GM12864 (cell line): ENCODE results near the gene SLC39A10.
"Not testable (repeated sequence)": the region's sequence is repeated elsewhere in the genome, so short reads cannot be mapped to it uniquely, and the experiment has no call there.

ENCODE experiments used
- DNase-seq: peaks from one replicate; pipeline ENCODE4 v3.0.0-alpha.2; 2011; ENCODE audit warnings: low read depth
- H3K4me3 ChIP-seq: 2 replicates; pipeline ENCODE4 v1.5.1; 2011; ENCODE audit warnings: mild to moderate bottlenecking, low read depth, low read length, control low read depth
- TF ChIP-seq, protein P1 (sequence below): IDR thresholded peaks from 2 replicates; pipeline ENCODE4 v1.5.1; 2011; ENCODE audit warnings: low read depth, mild to moderate bottlenecking, moderate library complexity, low read length, control low read depth, inconsistent platforms; ENCODE audit errors: missing control alignments

The SLC39A10 gene

DNA sequence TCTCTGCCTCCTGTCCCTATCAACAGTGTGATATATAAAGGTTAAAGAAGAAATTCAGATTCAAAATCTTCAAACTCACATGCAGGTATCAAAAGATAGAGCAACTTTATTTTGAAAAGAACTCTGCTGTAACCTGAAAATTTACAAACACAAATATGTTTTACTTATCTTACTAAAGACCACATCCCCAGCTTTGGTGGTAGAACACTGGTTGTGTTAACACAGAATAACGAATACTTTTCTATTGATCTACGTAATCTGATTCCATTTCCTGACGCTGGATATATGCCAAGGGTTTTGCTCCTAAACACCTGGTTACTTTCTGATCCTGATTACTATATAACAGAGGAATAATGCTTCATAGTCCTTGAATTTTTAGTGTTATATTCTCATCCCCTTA is 23.1 kb upstream of the SLC39A10 start:
- DNase-seq, result no peak
- H3K4me3 ChIP-seq, result no peak overlapping the region
- TF ChIP-seq, protein P1, sequence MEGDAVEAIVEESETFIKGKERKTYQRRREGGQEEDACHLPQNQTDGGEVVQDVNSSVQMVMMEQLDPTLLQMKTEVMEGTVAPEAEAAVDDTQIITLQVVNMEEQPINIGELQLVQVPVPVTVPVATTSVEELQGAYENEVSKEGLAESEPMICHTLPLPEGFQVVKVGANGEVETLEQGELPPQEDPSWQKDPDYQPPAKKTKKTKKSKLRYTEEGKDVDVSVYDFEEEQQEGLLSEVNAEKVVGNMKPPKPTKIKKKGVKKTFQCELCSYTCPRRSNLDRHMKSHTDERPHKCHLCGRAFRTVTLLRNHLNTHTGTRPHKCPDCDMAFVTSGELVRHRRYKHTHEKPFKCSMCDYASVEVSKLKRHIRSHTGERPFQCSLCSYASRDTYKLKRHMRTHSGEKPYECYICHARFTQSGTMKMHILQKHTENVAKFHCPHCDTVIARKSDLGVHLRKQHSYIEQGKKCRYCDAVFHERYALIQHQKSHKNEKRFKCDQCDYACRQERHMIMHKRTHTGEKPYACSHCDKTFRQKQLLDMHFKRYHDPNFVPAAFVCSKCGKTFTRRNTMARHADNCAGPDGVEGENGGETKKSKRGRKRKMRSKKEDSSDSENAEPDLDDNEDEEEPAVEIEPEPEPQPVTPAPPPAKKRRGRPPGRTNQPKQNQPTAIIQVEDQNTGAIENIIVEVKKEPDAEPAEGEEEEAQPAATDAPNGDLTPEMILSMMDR, result no peak

DNA sequence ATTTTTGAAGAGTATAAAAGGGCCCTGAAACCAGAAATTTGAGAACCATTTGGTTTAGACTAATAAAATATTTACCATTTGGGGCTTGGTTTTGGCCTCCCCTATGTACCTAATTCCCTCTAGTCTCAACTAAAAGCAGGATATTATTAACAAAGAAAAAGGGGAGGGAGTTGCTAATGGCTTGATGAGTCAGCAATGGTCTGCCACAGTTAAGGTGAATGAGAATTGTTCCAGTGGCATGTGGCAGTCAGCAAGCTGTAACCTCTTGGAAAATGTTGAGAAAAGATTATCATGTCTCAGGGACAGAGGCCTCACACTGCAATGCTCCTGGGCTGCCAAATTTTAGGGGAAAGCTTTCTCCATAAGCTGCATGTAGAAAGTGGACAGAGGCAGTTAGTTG is 20.1 kb upstream of the SLC39A10 start:
- TF ChIP-seq, protein P1, result no peak
- no peak for DNase-seq
- no peak overlapping the region for H3K4me3 ChIP-seq

DNA sequence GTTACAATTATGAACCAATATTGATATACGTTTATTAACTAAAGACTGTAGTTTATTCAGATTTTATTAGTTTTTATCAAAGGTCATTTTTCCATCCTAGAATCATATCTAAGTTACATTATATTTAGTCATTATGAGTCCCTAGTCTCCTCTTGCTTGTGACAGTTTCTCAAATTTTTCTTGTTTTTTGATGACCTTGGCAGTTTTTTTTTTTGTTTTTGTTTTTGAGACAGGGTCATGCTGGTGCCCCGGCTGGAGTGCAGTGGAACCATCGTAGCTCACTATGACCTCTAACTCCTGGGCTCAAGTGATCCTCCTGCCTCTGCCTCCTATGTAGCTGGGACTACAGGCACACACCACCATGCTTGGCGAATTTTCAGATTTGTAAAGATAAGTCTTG is 18.3 kb upstream of the SLC39A10 start:
- no peak for DNase-seq
- TF ChIP-seq, protein P1, result no peak
- no peak overlapping the region for H3K4me3 ChIP-seq

DNA sequence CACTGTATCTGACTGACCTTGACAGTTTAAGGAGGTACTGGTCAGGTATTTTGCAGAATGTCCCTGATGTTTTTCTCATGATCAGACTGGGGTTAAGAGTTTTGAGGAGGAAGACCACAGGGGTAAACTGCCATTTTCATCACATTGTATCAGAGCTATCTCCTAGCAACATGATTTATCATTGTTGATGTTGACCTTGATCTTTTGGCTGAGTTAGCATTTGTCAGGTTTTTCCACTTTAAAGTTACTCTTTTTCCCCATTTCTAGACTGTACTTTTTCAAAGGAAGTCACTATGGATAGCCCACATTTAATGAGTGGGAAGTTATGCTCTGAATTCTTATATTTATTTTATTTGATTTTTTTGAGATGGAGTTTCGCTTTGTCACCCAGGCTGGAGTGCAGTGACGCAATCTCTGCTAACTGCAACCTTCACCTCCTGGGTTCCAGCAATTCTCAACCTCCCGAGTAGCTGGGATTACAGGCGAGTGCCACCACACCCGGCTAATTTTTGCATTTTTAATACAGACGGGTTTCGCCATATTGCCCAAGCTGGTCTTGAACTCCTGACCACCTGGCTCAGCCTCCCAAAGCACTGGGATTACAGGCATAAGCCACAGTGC is 17.7 kb upstream of the SLC39A10 start:
- TF ChIP-seq, protein P1, result no peak
- no peak overlapping the region for H3K4me3 ChIP-seq
- DNase-seq, result no peak

DNA sequence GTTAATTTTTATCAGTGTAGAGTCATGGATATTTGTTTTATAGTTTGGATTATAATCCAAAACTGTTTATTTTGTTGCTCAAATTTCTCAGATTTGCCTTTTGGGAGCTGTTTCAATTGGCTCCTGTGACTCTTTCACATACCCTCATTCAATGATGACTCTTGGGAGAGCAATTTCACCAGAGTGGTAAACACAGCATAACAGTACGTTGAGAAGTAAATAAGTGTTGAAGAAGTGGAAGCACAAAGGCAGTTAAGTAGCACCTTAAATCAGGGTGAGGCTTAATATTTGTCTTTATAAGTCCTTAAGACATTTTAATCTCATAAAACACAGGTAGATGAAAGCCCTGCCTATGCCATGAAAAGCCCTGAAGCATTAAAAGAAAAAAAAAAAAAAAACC is 17.1 kb upstream of the SLC39A10 start:
- TF ChIP-seq, protein P1, result no peak
- no peak for DNase-seq

DNA sequence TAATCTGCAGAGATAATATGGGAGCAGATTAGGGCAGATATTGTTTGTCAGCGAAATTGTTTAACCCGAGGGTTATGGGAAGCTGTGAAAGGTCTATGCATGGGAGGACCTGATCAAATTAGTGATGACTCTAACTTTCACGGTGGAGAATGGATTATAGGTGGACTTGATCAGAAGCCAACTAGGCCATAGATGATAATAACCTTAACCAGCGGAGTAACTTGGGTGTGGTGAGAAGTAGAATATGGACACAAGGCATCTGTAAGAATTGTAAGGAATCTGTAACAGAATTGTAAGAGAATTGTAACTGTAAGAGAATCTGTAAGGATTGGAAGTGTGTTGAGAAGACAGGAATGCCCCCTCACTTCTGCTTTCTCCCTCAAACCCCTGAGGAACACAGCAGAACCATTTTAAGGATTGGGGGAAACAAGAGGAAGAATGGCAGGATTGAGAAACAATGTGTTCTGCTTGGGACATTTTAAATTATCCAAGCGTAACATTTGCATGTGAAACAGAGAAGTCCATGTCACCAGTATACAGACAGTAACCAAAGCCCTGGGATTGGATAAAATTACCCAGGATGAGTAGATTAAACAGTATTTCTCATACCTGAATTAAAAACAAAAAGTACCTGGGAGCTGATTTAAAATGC is 14.9 kb upstream of the SLC39A10 start:
- no peak for DNase-seq
- no peak overlapping the region for H3K4me3 ChIP-seq
- TF ChIP-seq, protein P1, result no peak

More for the DNA sequence above, 17.1 kb upstream of the SLC39A10 start:
- H3K4me3 ChIP-seq, result no peak overlapping the region

DNA sequence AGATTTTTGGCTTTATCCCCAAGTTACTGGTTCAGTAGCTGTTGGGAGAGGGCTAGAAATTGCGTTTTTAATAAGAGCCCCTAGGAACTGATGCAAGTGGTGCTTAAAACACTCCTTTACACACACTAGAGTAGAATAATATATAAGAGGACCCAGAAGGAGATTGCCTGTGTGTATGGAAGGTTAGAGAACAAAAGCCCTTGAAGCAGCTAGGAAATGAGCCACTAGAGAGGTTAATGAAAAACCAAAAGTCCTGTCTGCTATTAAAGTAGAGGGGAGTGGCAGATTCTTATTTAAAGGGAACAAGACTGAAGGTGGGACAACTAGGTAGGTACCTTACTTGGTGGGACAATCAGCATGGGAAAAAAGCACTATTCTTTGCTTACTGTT is 14.4 kb upstream of the SLC39A10 start:
- TF ChIP-seq, protein P1, result no peak
- no peak for DNase-seq
- H3K4me3 ChIP-seq, result no peak overlapping the region

DNA sequence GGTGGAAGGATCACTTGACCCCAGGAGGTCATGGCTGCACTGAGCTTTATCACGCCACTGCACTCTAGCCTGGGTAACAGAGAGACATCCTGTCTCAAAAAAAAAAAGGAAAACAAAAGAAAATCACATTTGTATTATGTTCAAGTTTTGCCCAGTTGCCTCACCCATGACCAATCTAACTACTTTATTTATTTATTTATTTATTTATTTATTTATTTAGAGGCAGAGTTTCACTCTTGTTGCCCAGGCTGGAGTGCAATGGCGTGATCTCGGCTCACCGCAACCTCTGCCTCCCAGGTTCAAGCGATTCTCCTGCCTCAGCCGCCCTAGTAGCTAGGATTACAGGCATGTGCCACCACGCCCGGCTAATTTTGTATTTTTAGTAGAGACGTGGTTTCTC is 12.3 kb upstream of the SLC39A10 start:
- H3K4me3 ChIP-seq, DNase-seq: not testable (repeated sequence)
